Skin of body (tissue), 2 donors: Measurements from ENCODE around the gene L1CAM. TPM values are rescaled to one million over a fixed set of nuclear protein-coding genes. Genes with fewer than 3 reads are reported as not detected.
"Not testable (repeated sequence)": the region's sequence is repeated elsewhere in the genome, so short reads cannot be mapped to it uniquely, and the experiment has no call there.

ENCODE experiments used
- DNase-seq: peaks from one replicate; lab custom pipeline; 2025; lab: John Stamatoyannopoulos, UW
- total RNA-seq: library from RNA; depleted of rRNA; stranded (reverse); fragments of >200 nt; gene quantifications from one replicate; pipeline ENCODE4 v1.2.3, GENCODE V29; 2014

The L1CAM gene
- total RNA-seq, 1 donor from 2014 or later: 3.6 TPM

GRCh38 chrX:153830640-153831428 is 55.1 kb downstream of the L1CAM start:
- DNase-seq: no peak

- no peak for DNase-seq
Measured at GRCh38 chrX:153829799-153830639, 56.0 kb downstream of the L1CAM start, which contains the start of gene PDZD4. PDZD4 (minus strand) TSS chrX:153830544; CDS start chrX:153830298, 246 bp downstream.

GRCh38 chrX:153829549-153829798 is 56.5 kb downstream of the L1CAM start:
- no peak for DNase-seq

- no peak for DNase-seq
Measured at GRCh38 chrX:153828723-153829548, 57.0 kb downstream of the L1CAM start.

GRCh38 chrX:153828308-153828707 is 57.7 kb downstream of the L1CAM start:
- DNase-seq: no peak

GRCh38 chrX:153827903-153828302 is 58.1 kb downstream of the L1CAM start:
- no peak for DNase-seq

GRCh38 chrX:153827016-153827415 is 59.0 kb downstream of the L1CAM start:
- no peak for DNase-seq

GRCh38 chrX:153825042-153825441 is 60.9 kb downstream of the L1CAM start:
- DNase-seq: no peak

GRCh38 chrX:153824348-153824747 is 61.6 kb downstream of the L1CAM start:
- no peak for DNase-seq

GRCh38 chrX:153821066-153821465 is 64.9 kb downstream of the L1CAM start:
- DNase-seq: no peak

- no peak for DNase-seq
Measured at GRCh38 chrX:153820601-153821000, 65.4 kb downstream of the L1CAM start.

GRCh38 chrX:153819384-153820040 is 66.5 kb downstream of the L1CAM start:
- no peak for DNase-seq

- no peak for DNase-seq
Measured at GRCh38 chrX:153818571-153819383, 67.2 kb downstream of the L1CAM start.

- DNase-seq: not testable (repeated sequence)
Measured at GRCh38 chrX:153818064-153818463, 67.9 kb downstream of the L1CAM start.

- no peak for DNase-seq
Measured at GRCh38 chrX:153816831-153817690, 68.9 kb downstream of the L1CAM start.

- no peak for DNase-seq
Measured at GRCh38 chrX:153814591-153815315, 71.2 kb downstream of the L1CAM start.

GRCh38 chrX:153813161-153813560 is 72.8 kb downstream of the L1CAM start:
- no peak for DNase-seq

GRCh38 chrX:153812220-153812619 is 73.8 kb downstream of the L1CAM start:
- no peak for DNase-seq
